HG02759 (cell line): ENCODE data around the gene TFCP2.

Source experiments
- ATAC-seq: cut with Tn5 transposase; IDR thresholded peaks from one replicate; pipeline ENCODE4 v1.9.1; 2021; ENCODE audit warnings: mild to moderate bottlenecking, moderate library complexity; ENCODE audit not compliant: unreplicated experiment

Gene TFCP2

GRCh38 chr12:51048661-51049251 is 124.2 kb downstream of the TFCP2 start:
- no peak for ATAC-seq

- ATAC-seq, result peak; percentile 97
Measured at GRCh38 chr12:51047655-51048540, 125.0 kb downstream of the TFCP2 start, which contains the start of gene LETMD1. LETMD1 (plus strand) TSS chr12:51048327; CDS start chr12:51048357, 30 bp downstream.
